Stimulated activated memory B cell treated with anti-CD40 and anti-IgM and Interleukin-4, amounts not matched to agents 10 μg/mL and 1 μg/mL and 100 μg/mL, for 72 hours (primary cell): ENCODE measurements around the gene BCL2L11.

Source experiments
- ATAC-seq: fragments of 150-1000 bp; cut with Tn5 transposase; 2 replicates; pipeline ENCODE4 v1.10.0; 2021
- H3K27ac Mint-ChIP-seq: one replicate; pipeline ENCODE4 v1.8.0; 2022; ENCODE audit warnings: mild to moderate bottlenecking, mixed read lengths
- H3K27me3 Mint-ChIP-seq: one replicate; pipeline ENCODE4 v1.8.0; 2022; ENCODE audit warnings: mixed read lengths
- H3K36me3 Mint-ChIP-seq: one replicate; pipeline ENCODE4 v1.8.0; 2022; ENCODE audit warnings: mixed read lengths
- H3K4me1 Mint-ChIP-seq: one replicate; pipeline ENCODE4 v1.8.0; 2022; ENCODE audit warnings: mixed read lengths
- H3K4me3 Mint-ChIP-seq: one replicate; pipeline ENCODE4 v1.8.0; 2022; ENCODE audit warnings: mild to moderate bottlenecking, moderate library complexity, mixed read lengths
- H3K9me3 Mint-ChIP-seq: one replicate; pipeline ENCODE4 v1.8.0; 2022; ENCODE audit warnings: mixed read lengths

Gene BCL2L11

GRCh38 chr2:111200333-111200881 lies 79.7 kb downstream of the BCL2L11 start:
- H3K4me1 Mint-ChIP-seq: peaks cover 46% of the 10 kb centered on the region
- no peaks in the 10 kb centered on the region for H3K36me3 Mint-ChIP-seq
- no peaks in the 10 kb centered on the region for H3K27me3 Mint-ChIP-seq
- H3K9me3 Mint-ChIP-seq: no peaks in the 10 kb centered on the region
- H3K4me3 Mint-ChIP-seq: no peak overlapping the region
- no peak for ATAC-seq
- H3K27ac Mint-ChIP-seq: peak overlapping the region; percentile 34

DNA sequence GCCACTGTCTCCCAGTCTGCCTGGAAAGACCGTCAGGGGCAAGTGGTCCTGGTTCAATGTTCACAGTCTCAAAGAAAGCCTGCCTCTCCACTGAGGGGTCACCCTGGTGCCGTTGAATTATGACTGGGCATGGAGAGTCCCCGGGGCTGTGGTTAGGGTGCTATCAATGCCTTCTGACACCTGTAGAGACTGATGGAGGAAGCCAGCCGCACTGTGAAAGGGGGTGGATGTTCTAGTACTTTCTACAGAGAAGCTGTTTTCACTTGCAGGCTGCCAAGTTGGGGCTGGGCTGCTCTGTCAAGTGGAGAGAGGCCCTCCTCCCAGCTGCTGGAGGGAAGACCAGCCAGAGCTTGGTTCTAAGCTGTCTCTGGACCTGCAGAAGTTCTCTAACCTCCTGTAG lies 80.5 kb downstream of the BCL2L11 start:
- Mint-ChIP-seq H3K9me3 (no peaks in the 10 kb centered on the region), H3K4me3 (no peak overlapping the region), H3K27ac (peak overlapping the region; percentile 34), H3K27me3 (no peaks in the 10 kb centered on the region), H3K4me1 (peaks cover 39% of the 10 kb centered on the region), H3K36me3 (no peaks in the 10 kb centered on the region)
- peak; percentile 92 for ATAC-seq

DNA sequence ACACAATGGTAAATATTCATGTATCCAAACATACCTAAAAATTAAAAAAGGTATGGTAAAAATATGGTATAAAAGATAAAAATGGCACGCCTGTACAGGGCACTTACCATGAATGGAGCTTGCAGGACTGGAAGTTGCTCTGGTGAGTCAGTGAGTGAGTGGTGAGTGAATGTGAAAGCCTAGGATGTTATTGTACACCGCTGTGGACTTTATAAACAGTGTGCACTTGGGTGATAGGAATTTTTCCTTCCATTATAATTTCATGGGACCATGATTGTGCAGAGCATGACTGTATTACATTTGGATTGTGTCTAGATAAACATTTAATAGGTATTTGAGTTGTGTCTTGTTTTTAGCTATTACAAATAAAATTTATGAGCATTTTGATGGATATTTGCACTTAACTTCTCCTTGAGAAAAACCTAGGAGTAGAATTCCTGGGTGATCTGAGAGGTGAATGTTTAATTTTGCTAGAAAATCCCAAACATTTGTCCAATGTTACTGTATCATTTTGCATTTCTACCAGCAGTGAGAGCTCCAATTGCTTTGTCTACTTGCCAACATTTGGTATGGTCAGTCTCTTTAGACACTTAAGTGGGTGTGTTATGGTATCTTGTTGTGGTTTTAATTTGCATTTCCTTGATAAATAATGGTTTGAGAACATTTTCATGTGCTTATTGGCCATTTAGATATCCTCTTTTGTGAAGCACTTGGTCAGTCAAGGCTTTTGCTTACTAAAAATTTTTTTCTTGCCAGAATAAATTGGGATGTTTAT lies 81.7 kb downstream of the BCL2L11 start:
- no peak for ATAC-seq
- no peak overlapping the region for H3K4me3 Mint-ChIP-seq
- no peak overlapping the region for H3K27ac Mint-ChIP-seq
- peaks cover 31% of the 10 kb centered on the region for H3K4me1 Mint-ChIP-seq
- no peaks in the 10 kb centered on the region for H3K27me3 Mint-ChIP-seq
- peaks cover 3% of the 10 kb centered on the region for H3K36me3 Mint-ChIP-seq
- H3K9me3 Mint-ChIP-seq: no peaks in the 10 kb centered on the region

DNA sequence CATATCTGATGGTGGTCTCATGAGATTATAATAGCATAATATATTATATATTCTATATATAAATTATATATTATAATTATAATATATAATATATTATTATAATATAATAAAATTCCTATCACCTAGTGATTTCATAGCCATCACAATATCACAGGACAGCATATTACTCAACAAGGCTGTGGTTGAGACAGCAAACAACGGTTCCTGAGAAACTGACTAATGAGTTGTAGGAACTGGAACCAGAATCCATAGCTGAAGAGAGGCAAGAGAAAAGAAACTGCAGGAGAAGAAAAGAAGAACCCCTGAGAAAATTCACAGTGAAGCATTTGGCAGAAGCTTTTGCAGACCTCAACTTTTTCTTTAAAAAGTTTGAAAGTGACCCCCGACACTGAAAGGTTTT lies 84.0 kb downstream of the BCL2L11 start:
- no peak for ATAC-seq
- Mint-ChIP-seq H3K4me3 (no peak overlapping the region), H3K36me3 (peaks cover 9% of the 10 kb centered on the region), H3K27ac (no peak overlapping the region), H3K4me1 (peaks cover 40% of the 10 kb centered on the region), H3K9me3 (no peaks in the 10 kb centered on the region), H3K27me3 (no peaks in the 10 kb centered on the region)

DNA sequence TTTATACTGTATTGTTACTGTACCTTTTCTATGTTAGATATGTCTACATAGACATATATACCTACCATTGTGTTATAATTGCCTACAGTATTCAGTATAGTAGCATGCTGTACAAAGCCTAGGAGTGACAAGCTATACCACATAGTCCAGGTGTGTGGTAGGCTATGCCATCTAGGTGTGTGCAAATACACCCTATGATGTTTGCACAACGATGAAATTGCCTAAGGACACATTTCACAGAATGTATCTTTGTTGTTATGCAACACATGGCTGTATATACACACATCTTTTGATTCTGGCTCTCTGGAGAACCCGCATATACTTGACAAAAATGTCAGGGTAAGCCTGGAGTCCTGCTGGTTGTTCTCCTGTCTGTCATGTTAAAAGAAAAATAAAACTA lies 85.1 kb downstream of the BCL2L11 start:
- no peak for ATAC-seq
- Mint-ChIP-seq H3K4me1 (peaks cover 46% of the 10 kb centered on the region), H3K27me3 (no peaks in the 10 kb centered on the region), H3K36me3 (peaks cover 9% of the 10 kb centered on the region), H3K4me3 (no peak overlapping the region), H3K9me3 (no peaks in the 10 kb centered on the region), H3K27ac (no peak overlapping the region)

DNA sequence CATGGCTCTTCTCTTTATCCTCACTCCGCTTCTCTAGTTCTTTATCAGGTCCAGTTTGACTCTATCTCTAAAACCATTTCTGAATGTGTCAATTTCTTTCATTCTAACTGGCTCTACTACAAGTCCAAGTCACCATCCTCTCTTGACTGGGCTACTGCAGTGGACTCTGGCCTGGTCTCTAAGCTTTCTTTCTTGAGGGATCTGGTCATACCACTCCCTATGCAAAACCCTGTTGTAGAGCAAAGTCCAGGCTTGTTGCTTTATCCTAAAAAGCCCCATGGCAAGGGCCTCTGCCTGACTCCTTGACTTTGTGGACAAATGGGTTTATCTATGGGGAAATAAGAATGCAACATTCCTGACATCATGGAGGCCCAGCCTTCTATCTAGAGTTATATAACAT lies 87.1 kb downstream of the BCL2L11 start:
- no peaks in the 10 kb centered on the region for H3K27me3 Mint-ChIP-seq
- H3K4me1 Mint-ChIP-seq: peaks cover 37% of the 10 kb centered on the region
- no peaks in the 10 kb centered on the region for H3K9me3 Mint-ChIP-seq
- no peak overlapping the region for H3K4me3 Mint-ChIP-seq
- peak overlapping the region; percentile 63 for H3K27ac Mint-ChIP-seq
- ATAC-seq: no peak
- peaks cover 9% of the 10 kb centered on the region for H3K36me3 Mint-ChIP-seq

DNA sequence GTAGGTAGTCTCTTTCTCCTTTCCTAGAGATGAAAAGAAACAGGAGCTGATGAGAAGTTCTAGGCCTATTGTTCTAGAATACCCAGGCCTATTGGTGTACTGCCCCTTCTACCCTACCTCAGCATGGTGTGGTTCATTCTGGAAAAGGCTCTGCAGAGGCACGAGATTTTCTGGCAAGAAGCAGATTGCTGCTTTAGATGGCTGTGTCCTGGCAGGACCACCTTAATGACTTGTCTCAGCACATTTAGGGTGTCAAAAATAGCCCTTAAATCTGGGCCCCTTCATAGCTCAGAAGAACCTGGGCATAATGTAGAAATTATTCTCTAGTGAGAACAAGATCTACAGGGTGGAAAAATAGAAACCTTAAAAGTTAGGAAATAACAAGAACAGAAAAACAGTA lies 87.9 kb downstream of the BCL2L11 start:
- H3K36me3 Mint-ChIP-seq: peaks cover 9% of the 10 kb centered on the region
- peak; percentile 31 for ATAC-seq
- H3K9me3 Mint-ChIP-seq: no peaks in the 10 kb centered on the region
- H3K27ac Mint-ChIP-seq: peak overlapping the region; percentile 63
- H3K27me3 Mint-ChIP-seq: no peaks in the 10 kb centered on the region
- peak overlapping the region; percentile 5 for H3K4me3 Mint-ChIP-seq
- H3K4me1 Mint-ChIP-seq: peaks cover 37% of the 10 kb centered on the region

GRCh38 chr2:111209045-111209514 lies 88.4 kb downstream of the BCL2L11 start:
- no peaks in the 10 kb centered on the region for H3K27me3 Mint-ChIP-seq
- ATAC-seq: peak; percentile 99
- peaks cover 12% of the 10 kb centered on the region for H3K36me3 Mint-ChIP-seq
- peaks cover 2% of the 10 kb centered on the region for H3K9me3 Mint-ChIP-seq
- peaks cover 37% of the 10 kb centered on the region for H3K4me1 Mint-ChIP-seq
- H3K4me3 Mint-ChIP-seq: peak overlapping the region; percentile 5
- peak overlapping the region; percentile 63 for H3K27ac Mint-ChIP-seq

GRCh38 chr2:111210036-111210435 lies 89.3 kb downstream of the BCL2L11 start:
- Mint-ChIP-seq H3K27ac (no peak overlapping the region), H3K9me3 (peaks cover 7% of the 10 kb centered on the region), H3K36me3 (peaks cover 22% of the 10 kb centered on the region), H3K4me3 (no peak overlapping the region), H3K4me1 (peaks cover 37% of the 10 kb centered on the region), H3K27me3 (no peaks in the 10 kb centered on the region)
- no peak for ATAC-seq

- Mint-ChIP-seq H3K9me3 (peaks cover 9% of the 10 kb centered on the region), H3K36me3 (peaks cover 20% of the 10 kb centered on the region), H3K4me1 (peaks cover 21% of the 10 kb centered on the region), H3K27me3 (no peaks in the 10 kb centered on the region), H3K27ac (no peak overlapping the region), H3K4me3 (no peak overlapping the region)
- no peak for ATAC-seq
Measured at GRCh38 chr2:111213877-111214276, 93.2 kb downstream of the BCL2L11 start.

- H3K4me1 Mint-ChIP-seq: peaks cover 29% of the 10 kb centered on the region
Measured at GRCh38 chr2:111216811-111217652, 96.3 kb downstream of the BCL2L11 start.

More at GRCh38 chr2:111216811-111217652, 96.3 kb downstream of the BCL2L11 start:
- Mint-ChIP-seq H3K27ac (peak overlapping the region; percentile 19), H3K4me3 (no peak overlapping the region), H3K36me3 (peaks cover 20% of the 10 kb centered on the region), H3K27me3 (no peaks in the 10 kb centered on the region), H3K9me3 (peaks cover 9% of the 10 kb centered on the region)
- ATAC-seq: no peak
